Hematopoietic multipotent progenitor cell treated with erythropoietin and hydrocortisone succinate and interleukin-3 and kit ligand, for 17 days (in vitro differentiated cells): Measurements from ENCODE around the gene PDK4.
"Not testable (repeated sequence)": the region's sequence is repeated elsewhere in the genome, so short reads cannot be mapped to it uniquely, and the experiment has no call there.

Experiments
- DNase-seq: peaks from one replicate; pipeline ENCODE4 v3.0.0-alpha.2; 2015; ENCODE audit warnings: low spot score

PDK4 gene

DNA sequence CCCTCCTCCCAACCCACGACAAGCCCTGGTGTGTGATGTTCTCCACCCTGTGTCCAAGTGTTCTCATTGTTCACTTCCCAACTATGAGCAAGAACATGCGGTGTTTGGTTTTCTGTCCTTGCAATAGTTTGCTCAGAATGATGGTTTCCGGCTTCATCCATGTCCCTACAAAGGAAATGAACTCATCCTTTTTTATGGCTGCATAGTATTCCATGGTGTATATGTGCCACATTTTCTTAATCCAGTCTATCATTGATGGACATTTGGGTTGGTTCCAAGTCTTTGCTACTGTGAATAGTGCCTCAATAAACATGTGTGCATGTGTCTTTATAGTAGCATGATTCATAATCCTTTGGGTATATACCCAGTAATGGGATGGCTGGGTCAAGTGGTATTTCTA, 8.5 kb upstream of the PDK4 start:
- DNase-seq, result not testable (repeated sequence)

DNA sequence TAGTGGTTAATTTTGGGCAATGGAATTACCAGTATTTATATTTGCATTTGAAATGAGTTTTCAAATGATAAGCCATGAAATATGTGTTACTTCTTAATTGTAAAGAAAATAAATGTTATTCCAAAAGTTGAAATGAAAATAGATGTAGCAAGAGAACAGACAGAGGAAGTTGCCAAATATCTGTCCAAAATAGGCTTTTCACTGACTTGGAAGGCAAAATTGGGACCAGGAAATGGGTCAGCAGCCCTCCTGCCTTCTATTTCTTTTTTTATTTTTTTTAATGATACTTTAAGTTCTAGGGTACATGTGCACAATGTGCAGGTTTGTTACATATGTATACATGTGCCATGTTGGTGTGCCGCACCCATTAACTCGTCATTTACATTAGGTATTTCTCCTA, 8.1 kb upstream of the PDK4 start:
- not testable (repeated sequence) for DNase-seq

DNA sequence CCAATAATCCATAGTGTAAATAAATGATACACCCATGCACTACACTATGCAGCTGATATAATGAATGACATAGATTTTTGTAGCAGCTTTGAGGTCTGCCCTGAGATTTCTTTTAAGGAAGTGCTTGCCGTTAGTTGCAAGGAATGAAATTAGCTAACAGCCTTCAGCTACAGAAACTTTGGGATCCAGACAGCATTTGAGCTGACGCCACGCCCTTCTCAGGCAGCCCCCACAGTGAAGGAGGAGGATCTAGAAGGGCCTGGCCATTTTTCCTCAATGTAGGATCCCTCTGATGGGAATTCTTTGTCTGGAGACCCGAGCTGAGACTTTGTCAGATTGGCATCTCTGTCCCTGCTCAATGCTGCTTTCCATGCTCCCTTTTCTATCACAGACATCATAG, 6.1 kb upstream of the PDK4 start:
- DNase-seq, result no peak

DNA sequence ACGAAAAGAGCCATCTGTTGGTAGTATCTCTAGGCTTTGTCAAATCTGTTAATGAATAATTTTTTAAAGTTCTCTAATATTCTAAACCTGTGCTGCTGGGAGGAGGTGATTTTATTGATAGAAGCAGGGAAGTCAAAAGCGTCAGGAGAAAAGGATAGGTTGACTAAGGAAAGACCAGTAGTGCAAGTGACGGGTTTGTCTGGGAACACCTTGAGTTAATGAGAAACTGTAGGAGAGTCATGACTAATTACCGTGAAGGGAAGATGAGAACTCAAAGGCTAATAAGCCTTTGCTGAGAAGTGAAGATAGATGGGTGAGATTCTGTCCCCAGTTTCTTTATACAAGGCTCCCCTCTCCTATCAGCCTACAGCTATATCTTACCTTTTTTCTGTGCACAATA, 5.0 kb upstream of the PDK4 start:
- no peak for DNase-seq

DNA sequence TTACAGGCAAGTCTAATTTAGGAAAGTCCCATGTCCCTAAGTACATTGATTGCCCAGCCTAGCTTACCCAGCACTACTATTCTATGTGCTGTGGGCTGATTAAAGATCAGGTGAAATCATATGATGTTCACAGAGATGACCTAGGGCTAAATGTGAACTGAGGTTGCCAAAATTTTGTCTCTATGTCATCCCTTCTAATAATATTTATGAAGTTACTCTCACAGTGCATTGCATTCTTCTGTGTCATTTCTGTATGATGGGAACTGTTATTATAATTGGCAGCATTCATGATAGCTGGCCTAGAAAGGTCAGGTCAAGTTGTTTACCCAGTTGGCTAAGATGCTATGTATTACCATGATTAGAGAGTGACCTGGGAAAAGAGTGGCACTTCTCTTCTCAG, 2.8 kb upstream of the PDK4 start:
- no peak for DNase-seq

DNA sequence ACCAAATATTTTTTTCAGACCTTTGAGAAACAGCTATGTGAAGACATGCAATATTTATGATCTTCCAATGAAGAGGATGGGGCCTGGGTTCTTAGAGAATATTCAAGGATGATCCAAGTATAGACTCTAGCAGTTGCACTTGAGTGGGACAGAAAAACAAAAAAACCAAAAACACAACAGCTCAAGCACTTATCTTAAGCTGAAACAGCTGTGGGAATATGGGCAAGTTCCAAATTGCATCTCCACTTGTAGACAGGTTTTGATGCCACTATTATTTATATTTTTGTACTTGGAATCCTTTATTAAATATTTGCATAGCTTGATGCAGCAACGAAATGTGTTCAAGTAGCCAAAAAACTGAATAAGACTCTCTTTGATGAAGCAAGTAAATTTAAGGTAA, 2.2 kb upstream of the PDK4 start:
- DNase-seq, result no peak

DNA sequence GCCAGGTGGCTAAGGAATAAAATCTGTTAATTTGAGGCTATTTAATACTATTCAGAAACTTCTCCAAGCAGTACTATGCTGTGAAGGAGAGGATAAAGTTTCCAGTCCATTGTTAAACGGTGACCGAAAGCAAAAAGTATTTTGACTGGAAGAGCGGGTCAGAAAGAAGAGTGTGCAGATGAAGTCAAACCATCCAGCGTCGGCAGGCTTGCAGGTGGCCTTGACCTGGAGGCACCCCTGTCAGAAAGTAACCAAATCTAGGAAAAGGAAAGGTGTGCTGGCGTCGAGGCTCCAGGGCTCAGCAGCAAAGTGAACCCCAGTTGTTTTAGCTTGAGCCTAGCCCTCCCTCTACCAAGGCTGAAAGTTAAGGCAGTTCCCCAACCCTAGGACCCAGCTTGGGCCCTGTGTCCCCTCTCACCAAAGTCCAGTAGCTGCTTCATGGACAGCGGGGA, 544 bp downstream of the PDK4 start:
- no peak for DNase-seq

DNA sequence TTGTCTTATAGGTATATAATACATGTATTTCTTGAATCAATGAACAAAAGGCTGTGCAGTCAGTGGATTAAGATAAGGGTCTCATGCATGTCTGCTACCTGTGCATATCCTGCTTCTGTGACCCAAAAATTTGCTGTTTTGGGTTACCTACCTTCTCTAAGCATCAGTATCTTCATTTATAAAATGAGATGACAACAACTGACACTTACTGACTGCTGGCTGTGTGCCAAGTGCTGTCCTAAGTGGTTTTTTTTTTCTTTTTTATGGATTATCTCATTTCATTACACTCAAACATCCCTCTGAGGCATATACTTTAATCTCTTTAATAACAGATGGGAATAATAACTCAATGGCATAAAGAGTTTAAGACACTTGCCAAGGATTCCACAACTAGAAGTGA, 2.1 kb downstream of the PDK4 start:
- DNase-seq, result no peak

DNA sequence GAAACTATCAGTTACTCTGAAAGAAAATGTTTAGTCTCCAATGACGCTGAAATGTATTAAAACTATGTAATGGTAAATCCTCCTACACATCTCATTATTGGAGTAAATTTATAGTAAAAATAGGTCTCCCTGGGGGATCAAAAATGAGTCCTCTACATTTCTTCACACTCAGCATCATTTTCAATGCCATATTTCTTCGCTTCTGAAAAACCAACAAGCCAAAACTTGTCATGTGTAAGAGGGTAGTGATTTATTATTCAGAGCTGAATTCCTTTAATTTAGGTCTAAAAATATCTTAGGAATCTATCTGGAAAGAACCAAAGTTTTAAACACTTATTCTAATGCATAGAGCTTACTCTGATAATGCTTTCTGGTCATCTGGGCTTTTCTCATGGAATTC, 3.0 kb downstream of the PDK4 start:
- DNase-seq, result no peak

DNA sequence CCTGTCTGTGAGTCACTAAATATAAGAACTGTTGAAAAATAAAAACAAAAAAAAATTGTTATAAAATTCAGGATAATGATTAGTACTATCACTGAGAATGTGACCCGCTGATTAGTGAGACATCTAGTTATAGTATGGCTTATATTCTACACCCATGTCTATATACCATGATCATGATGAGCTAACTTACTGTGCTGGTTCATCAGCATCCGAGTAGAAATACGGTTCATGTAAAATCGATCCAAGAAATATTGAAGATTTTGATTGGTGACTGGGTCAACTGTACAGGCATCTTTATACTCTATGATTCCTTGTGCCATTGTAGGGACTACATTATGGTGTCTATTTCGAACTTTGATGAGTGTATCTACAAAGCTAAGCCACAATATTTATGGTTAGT, 3.7 kb downstream of the PDK4 start:
- no peak for DNase-seq

DNA sequence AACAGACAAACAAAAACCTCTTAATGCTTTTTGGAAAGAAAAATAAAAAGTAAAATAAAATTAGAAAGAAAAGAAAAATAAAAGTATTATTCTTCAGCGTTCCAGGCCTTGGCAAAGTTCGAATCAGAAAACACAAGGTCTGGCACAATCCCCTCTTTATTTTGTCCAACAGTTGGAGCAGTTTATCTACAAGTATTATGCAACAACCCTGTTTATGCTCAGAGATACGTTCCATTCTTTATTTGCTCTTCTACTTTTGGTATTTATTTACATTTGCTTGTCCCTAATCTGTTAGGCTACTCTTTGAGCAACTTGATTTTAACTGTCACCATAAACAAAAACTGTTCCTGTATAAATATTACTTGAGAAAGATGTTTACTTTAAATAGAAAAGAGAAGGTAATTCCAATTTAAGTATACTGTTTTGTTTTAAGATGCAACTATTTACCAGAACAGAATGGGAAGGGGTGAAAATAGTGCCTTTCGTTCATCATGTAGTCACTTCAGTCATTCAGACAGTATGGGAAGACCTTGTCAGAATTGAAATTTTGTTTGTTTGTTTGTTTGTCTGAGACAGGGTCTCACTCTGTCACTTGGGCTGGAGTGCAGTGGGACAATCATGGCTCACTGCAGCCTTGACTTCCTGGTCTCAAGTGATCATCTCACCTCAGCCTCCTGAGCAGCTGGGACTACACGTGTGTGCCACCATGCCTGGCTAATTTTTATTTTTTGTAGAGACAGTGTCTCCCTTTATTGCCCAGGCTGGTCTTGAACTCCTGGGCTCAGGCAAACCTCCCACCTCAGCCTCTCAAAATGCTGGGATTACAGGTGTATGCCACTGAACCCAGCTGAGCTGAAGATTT, 5.7 kb downstream of the PDK4 start:
- DNase-seq, result no peak

DNA sequence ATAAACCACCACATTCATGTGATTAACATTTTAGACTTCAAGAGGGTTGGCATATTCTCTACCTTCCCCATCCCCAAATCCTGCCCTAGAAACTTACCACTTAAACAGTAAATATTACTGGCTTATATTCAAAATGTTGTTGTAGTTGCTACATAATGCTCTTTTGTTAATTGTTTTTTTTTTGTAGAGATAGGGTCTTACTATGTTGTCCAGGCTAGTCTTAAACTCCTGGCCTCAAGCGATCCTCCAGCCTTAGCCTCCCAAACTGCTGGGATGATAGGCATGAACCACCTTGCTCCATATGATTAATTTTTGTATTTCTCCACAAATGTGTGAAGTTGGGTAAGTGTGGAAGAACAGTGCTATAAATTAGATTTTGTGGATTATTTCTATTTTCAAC, 6.5 kb downstream of the PDK4 start:
- DNase-seq, result no peak

DNA sequence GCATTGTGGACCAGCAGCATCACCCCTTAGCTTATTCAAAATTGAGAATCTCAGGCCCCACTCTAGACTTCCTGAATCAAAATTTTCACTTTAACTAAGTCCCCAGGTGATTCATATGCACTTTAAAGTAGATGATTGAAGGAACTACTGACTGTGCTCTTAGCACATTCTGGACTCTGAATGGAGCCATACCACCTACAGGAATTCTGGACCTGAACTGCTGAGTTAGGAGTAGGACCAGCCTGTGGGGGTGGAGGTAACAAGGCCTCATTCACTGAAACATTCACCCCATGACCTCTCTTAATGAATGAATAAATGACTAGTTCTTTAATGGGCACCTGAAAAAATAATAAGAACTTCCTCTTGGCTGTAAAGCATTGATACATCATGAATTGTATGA, 7.3 kb downstream of the PDK4 start:
- DNase-seq, result no peak

DNA sequence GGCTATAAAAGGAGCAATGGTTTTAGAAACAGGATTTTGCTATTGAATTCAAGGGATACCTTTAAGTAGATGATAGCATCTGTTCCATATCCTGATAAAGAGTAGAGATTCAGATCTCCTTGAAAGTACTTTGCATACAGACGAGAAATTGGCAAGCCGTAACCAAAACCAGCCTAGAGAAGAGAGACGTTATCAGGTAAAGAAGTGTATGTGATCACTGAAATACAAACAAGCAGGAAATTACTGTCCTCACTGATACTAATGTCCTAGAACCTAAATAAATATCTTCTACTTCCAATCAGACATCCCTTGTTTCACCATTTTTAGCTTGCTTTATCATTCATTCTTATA, 9.4 kb downstream of the PDK4 start:
- DNase-seq, result no peak

DNA sequence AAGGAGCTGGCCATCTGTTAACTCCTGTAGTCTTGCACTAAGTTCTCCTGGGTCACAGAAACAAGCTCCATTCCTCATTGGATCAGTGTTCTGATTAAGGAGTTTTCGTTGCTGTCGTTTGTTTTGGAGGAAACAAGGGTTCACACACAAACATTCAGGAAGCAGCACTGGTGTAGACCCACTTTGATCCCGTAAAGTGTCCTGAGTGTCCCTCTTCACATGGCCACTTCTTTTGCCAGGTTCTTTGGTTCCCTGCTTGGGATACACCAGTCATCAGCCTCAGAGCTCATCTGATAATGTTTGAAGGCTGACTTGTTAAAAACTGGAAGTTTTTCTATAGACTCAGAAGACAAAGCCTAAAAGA, 10.9 kb downstream of the PDK4 start:
- DNase-seq, result no peak

DNA sequence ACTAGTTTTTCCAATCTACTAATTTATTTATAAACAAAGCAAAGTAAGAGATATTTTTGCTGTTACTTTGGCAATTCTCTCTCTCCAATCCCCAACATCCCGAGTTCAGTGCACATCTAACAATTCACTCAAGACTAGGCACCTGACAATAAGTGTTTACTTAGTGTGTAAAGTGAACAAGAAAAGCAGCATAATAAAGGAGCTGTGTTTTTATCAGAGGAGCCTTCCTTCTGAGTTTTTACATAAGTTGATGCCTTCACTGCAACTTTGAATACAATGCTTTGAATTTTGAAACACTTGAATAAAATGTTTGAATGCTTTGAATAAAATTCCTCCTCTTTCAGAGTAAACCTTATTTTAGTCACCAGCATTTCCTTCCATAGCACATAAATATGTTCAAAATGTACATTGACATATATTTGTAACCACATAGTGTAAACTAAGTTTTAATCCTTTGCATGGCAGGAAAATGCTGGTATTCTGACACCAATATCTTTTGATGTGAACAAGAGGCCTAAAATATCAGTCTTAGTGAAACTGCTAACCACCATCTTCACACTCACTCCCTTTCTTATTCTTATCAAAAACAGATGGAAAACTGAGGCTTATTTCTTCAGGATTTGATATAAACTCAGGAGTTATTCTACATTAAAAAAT, 11.4 kb downstream of the PDK4 start:
- DNase-seq, result no peak

DNA sequence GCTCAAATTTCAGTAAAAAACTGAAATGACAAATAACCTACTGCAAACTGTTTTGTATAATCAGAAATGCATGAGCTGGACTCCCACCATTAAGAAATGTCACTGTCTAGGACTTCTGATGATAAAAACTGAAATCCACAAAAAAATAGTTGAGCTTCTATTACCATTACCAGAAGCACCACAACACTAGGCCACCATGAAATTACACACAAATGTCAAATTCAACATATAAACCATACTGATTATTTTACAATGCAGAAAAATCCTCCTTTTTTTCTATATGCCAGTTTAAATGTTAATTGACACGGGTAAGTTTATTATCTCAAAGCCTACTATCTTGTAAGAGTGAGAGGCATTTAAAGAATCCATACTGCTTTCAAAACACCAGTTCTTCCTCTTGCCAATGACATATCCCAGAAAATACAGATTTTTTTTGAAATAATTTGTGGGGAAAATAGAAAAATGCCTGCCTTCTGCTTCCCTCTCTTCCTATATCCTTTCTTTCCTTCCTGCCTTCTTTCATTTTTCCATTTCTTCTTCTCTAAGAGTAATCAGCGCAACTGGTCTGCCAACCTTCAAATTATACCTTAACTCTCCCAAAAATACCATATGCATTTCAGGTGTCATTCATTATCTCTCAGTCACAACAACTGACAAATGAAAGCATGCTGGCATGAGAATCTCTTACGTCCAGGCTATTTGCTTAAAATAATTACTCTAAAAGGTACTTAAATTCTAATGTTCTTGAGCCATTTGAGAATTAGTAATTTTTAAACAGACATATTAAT, 12.3 kb downstream of the PDK4 start:
- no peak for DNase-seq

DNA sequence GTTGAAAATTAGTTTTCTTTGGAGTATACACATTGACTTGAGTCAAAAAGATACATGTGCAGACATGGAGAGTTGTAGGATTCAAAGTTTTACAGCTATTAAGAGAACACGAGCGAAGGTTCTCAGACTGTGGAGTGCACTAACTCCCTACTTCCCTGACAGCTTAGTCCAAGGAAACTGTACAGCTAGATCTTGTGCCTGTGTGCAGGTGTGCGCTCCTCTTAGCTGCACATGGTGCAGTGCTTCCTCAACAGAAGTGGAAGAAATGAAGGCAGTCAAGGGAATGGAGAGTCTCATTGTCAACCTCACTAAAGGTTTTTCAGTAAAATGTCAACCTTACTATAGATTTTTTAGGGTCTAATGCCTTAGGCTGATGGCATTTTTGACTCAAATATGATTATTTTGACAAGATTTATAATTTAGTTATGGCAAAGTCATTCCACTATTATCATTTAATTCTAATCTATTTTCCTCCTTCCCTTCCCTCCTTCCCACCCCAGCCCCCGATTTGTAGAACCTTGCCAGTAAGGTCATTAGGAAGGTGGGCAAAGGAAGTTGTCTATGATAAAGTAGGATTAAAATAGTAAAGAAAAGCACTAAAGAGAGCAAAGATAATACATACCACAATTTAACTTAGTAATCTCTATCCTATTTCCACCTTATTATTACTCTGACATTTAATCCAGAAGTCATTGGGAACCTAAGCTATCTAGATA, 13.6 kb downstream of the PDK4 start:
- DNase-seq, result no peak

DNA sequence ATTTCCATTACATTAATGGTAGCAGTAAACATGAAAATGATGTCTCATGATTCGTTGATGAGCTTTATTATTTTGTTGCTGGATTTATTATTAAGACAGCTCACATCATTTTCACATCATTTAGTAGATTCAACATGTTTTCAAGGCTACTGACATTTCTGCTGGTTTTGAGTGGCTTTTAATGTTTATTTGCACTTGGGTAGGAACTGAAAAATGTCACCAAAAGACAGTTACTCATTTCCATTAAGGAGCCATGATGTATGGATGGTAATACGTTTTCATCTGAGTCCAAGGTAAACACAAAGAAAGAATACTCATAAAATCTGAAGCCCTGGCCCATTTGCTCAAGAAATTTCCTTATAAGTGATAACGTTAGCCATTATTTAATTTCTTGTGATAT, 14.8 kb downstream of the PDK4 start:
- DNase-seq, result no peak

DNA sequence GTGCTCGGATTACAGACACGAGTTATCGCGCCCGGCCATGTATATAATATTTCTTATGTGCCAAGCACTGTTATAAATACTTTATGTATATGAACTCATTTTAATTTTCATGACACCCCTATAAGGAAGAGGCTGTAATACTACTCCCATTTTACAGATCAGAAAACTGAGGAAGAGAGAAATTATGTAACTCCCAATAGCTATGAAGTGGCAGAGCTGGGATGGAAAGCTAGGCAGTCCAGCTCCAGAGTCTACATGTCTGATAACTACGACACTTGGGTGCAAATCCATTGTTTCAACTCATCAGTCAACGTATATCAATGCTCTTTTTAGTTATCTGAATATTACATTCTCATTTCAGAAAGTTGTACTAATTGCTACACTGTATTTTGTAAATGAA, 17.0 kb downstream of the PDK4 start:
- no peak for DNase-seq

DNA sequence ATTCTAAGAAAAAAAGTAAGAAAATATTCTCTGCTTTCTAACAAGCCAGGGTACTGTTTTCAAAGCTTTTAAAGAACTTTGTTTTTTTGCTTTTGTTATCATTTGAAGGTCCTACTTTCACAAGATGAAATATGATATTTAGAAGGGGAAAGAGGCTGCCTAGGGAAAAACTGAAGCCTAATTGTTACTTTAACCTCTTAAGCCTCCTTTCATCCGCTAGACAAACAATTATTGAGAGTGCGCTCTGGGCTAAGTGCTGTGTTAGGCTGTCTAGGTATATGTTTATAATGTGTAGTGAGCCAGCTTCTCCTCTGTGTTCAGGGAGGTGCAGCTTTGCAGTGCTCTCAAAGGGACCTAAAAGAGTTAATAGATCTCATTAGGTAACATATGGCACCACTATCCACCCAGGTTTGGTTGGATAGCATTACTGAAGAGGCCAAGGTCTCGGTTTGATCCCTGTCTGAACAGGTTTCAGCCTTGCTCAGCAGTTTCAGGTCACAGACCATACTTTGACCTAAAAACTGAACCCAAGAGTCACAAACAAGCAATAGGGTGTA, 17.9 kb downstream of the PDK4 start:
- no peak for DNase-seq

DNA sequence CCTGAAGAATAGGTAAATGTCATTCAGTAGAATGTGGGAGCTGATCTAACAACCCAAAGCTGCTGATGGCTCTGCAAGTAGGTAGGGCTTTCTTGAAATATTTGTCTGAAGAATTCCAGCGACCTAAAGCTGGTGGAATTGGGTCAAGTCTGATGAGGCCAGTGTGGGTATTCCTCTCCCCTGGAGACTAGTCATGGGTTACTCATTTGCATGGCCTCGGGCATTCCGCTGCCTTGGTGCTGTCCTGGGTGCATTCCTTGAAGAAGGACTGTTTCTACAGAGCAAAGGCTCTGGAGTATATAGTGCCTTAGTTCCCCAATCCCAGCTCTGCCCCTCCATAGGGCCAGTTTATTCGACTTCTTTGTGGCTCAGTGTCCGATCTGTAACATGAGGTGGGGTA, 19.2 kb downstream of the PDK4 start:
- DNase-seq, result no peak
